Measurements from ENCODE around the gene STAB2. TPM values are rescaled to one million over a fixed set of nuclear protein-coding genes. Genes with fewer than 3 reads are reported as not detected.

Gene STAB2
- total RNA-seq, 1 experiment from 2014 or later = not detected

GRCh38 chr12:103731539-103731938 lies 144.5 kb downstream of the STAB2 start:
- no peaks in the 10 kb centered on the region for H4K20me1 ChIP-seq (ENCODE audit: insufficient read depth, low read depth, low read length)
- no peaks in the 10 kb centered on the region for H3K4me1 ChIP-seq (ENCODE audit: low read length)
- H3K27me3 ChIP-seq (ENCODE audit: low read length) = no peaks in the 10 kb centered on the region
- no peak overlapping the region for H3K9ac ChIP-seq (ENCODE audit: low read length)
- peaks cover 5% of the 10 kb centered on the region; the same call in 1 of the 2 replicates for H3K9me3 ChIP-seq (ENCODE audit: low read length)
- H3K27ac ChIP-seq (ENCODE audit: low read length) = no peak overlapping the region
- H3K9me2 ChIP-seq (replicated peaks; ENCODE audit: insufficient read depth, low read length) = no peaks in the 10 kb centered on the region
- no peak for DNase-seq
- H3K36me3 ChIP-seq (ENCODE audit: insufficient read depth, low read length) = no peaks in the 10 kb centered on the region
- no peak overlapping the region for H3K4me3 ChIP-seq (ENCODE audit: low read length)
- no peak overlapping the region for H2AFZ ChIP-seq (ENCODE audit: low read length)
- H3K4me2 ChIP-seq (ENCODE audit: low read depth, low read length, poor library complexity, severe bottlenecking) = no peak overlapping the region
- no peaks in the 10 kb centered on the region for H3K79me2 ChIP-seq (ENCODE audit: low read length)

GRCh38 chr12:103734863-103735262 lies 147.8 kb downstream of the STAB2 start:
- Histone ChIP-seq H3K9me3 (ENCODE audit: low read length) (peaks cover 5% of the 10 kb centered on the region; the same call in 1 of the 2 replicates), H3K79me2 (ENCODE audit: low read length) (no peaks in the 10 kb centered on the region), H3K4me2 (ENCODE audit: low read depth, low read length, poor library complexity, severe bottlenecking) (no peak overlapping the region), H3K27ac (ENCODE audit: low read length) (no peak overlapping the region), H4K20me1 (ENCODE audit: insufficient read depth, low read depth, low read length) (no peaks in the 10 kb centered on the region), H2AFZ (ENCODE audit: low read length) (no peak overlapping the region), H3K4me3 (ENCODE audit: low read length) (no peak overlapping the region), H3K9me2 (replicated peaks; ENCODE audit: insufficient read depth, low read length) (no peaks in the 10 kb centered on the region), H3K9ac (ENCODE audit: low read length) (no peak overlapping the region), H3K27me3 (ENCODE audit: low read length) (no peaks in the 10 kb centered on the region), H3K4me1 (ENCODE audit: low read length) (no peaks in the 10 kb centered on the region), H3K36me3 (ENCODE audit: insufficient read depth, low read length) (no peaks in the 10 kb centered on the region)
- no peak for DNase-seq

GRCh38 chr12:103735291-103735690 lies 148.2 kb downstream of the STAB2 start:
- Histone ChIP-seq H3K4me1 (ENCODE audit: low read length) (no peaks in the 10 kb centered on the region), H3K9me3 (ENCODE audit: low read length) (peaks cover 5% of the 10 kb centered on the region; the same call in 1 of the 2 replicates), H3K4me3 (ENCODE audit: low read length) (no peak overlapping the region), H2AFZ (ENCODE audit: low read length) (no peak overlapping the region), H3K27ac (ENCODE audit: low read length) (no peak overlapping the region), H3K36me3 (ENCODE audit: insufficient read depth, low read length) (no peaks in the 10 kb centered on the region), H3K9ac (ENCODE audit: low read length) (no peak overlapping the region), H4K20me1 (ENCODE audit: insufficient read depth, low read depth, low read length) (no peaks in the 10 kb centered on the region), H3K4me2 (ENCODE audit: low read depth, low read length, poor library complexity, severe bottlenecking) (no peak overlapping the region), H3K27me3 (ENCODE audit: low read length) (no peaks in the 10 kb centered on the region), H3K79me2 (ENCODE audit: low read length) (no peaks in the 10 kb centered on the region), H3K9me2 (replicated peaks; ENCODE audit: insufficient read depth, low read length) (no peaks in the 10 kb centered on the region)
- DNase-seq = no peak

DNA sequence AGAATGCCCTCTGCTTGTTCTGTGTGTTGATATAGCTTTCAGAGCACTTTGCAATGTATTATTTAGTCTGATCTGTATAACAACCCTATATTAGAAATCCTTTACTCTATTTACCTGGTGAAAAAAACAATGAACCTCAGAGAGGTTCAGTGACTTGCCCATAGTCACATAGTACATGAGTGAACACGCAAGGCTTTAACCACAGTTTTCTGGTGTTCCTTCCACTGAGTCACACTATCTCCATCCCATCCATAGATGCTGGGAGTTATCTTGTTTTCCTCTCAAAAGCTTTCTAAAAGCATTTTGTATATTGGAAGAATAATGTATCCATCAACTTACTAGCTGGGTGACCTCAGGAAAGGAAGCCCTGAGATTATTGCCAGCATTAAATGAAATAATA lies 149.5 kb downstream of the STAB2 start:
- Histone ChIP-seq H3K79me2 (ENCODE audit: low read length) (no peaks in the 10 kb centered on the region), H3K9me3 (ENCODE audit: low read length) (peaks cover 1% of the 10 kb centered on the region; the same call in 1 of the 2 replicates), H3K4me1 (ENCODE audit: low read length) (no peaks in the 10 kb centered on the region), H2AFZ (ENCODE audit: low read length) (no peak overlapping the region), H3K9ac (ENCODE audit: low read length) (no peak overlapping the region), H3K9me2 (replicated peaks; ENCODE audit: insufficient read depth, low read length) (no peaks in the 10 kb centered on the region), H4K20me1 (ENCODE audit: insufficient read depth, low read depth, low read length) (no peaks in the 10 kb centered on the region), H3K36me3 (ENCODE audit: insufficient read depth, low read length) (no peaks in the 10 kb centered on the region), H3K4me2 (ENCODE audit: low read depth, low read length, poor library complexity, severe bottlenecking) (no peak overlapping the region), H3K27me3 (ENCODE audit: low read length) (no peaks in the 10 kb centered on the region), H3K27ac (ENCODE audit: low read length) (no peak overlapping the region), H3K4me3 (ENCODE audit: low read length) (no peak overlapping the region)
- no peak for DNase-seq

- Histone ChIP-seq H3K36me3 (ENCODE audit: insufficient read depth, low read length) (no peaks in the 10 kb centered on the region), H3K4me2 (ENCODE audit: low read depth, low read length, poor library complexity, severe bottlenecking) (no peak overlapping the region), H3K9me3 (ENCODE audit: low read length) (no peaks in the 10 kb centered on the region), H3K27me3 (ENCODE audit: low read length) (no peaks in the 10 kb centered on the region), H3K9me2 (replicated peaks; ENCODE audit: insufficient read depth, low read length) (no peaks in the 10 kb centered on the region), H3K79me2 (ENCODE audit: low read length) (no peaks in the 10 kb centered on the region), H3K4me1 (ENCODE audit: low read length) (no peaks in the 10 kb centered on the region), H3K9ac (ENCODE audit: low read length) (no peak overlapping the region), H4K20me1 (ENCODE audit: insufficient read depth, low read depth, low read length) (no peaks in the 10 kb centered on the region), H3K27ac (ENCODE audit: low read length) (no peak overlapping the region), H3K4me3 (ENCODE audit: low read length) (no peak overlapping the region), H2AFZ (ENCODE audit: low read length) (no peak overlapping the region)
- DNase-seq = no peak
These were observed 150.8 kb downstream of the STAB2 start for GRCh38 chr12:103737881-103738280.

DNA sequence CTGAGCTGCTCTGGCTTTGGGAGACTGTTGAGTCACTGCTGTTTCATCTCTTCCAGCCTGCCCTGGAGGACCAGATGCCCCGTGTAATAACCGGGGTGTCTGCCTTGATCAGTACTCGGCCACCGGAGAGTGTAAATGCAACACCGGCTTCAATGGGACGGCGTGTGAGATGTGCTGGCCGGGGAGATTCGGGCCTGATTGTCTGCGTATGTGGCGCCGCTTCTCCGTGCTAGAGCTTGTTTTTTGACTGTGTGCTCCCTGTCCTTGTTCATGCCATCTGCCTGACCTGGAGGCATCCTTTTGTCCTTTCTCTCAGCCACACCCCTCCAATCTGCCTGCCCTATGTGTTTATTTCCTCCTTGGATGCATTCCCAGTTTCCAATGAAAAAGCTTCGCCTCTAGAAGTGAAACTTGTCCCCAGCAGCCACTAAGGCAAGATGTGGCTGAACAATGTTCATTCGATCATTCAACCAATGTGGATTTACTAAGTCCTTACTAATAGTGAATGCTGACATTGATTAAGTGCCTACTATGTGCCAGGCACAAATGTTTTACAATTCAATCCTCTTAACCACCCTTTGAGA lies 155.4 kb downstream of the STAB2 start:
- Histone ChIP-seq H3K9ac (ENCODE audit: low read length) (no peak overlapping the region), H3K36me3 (ENCODE audit: insufficient read depth, low read length) (no peaks in the 10 kb centered on the region), H3K27me3 (ENCODE audit: low read length) (no peaks in the 10 kb centered on the region), H4K20me1 (ENCODE audit: insufficient read depth, low read depth, low read length) (no peaks in the 10 kb centered on the region), H3K4me3 (ENCODE audit: low read length) (no peak overlapping the region), H3K79me2 (ENCODE audit: low read length) (no peaks in the 10 kb centered on the region), H3K4me1 (ENCODE audit: low read length) (no peaks in the 10 kb centered on the region), H3K9me3 (ENCODE audit: low read length) (no peaks in the 10 kb centered on the region), H3K9me2 (replicated peaks; ENCODE audit: insufficient read depth, low read length) (no peaks in the 10 kb centered on the region), H2AFZ (ENCODE audit: low read length) (no peak overlapping the region), H3K27ac (ENCODE audit: low read length) (no peak overlapping the region), H3K4me2 (ENCODE audit: low read depth, low read length, poor library complexity, severe bottlenecking) (no peak overlapping the region)
- no peak for DNase-seq

DNA sequence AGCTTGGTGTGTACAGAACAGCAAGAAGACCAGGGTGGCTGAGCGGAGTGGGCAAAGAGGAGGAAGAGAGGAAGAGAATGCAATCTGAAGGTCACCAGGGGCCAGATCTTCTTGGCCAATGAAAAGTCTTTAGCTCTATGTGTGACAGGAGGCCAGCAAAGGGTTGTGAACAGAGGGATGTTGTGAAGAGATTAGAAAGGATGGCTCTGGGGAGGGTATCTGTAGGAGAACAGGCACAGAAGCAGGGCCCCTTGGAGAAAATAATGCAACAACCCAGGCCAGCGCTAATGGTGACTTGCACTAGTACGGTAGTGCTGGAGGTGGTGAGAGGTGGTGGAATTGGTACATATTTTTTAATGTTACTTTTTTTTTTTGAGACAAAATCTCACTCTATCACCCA lies 156.7 kb downstream of the STAB2 start:
- Histone ChIP-seq H3K4me3 (ENCODE audit: low read length) (no peak overlapping the region), H3K27ac (ENCODE audit: low read length) (no peak overlapping the region)

DNA sequence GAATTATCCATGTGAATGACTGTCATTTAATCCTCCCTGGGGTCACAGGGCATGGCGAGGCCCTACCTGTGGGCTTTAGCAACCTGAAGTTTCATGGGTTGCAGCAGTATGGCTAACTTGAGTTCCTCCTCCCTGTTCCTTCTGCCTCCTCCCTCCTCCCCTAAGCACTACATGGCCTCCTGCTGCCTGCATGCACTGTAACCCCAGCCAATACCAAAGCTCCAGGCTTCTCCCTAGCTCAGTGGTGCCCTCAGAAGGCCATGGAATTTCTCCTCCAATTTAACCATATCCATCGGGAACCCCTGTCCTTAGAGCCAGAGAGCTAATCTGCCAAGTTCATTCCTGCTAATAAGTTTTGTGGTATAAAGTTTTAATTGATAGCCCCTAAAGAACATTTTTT lies 158.9 kb downstream of the STAB2 start:
- H3K27me3 ChIP-seq (ENCODE audit: low read length) = no peaks in the 10 kb centered on the region
- H3K9ac ChIP-seq (ENCODE audit: low read length) = no peak overlapping the region
- H3K36me3 ChIP-seq (ENCODE audit: insufficient read depth, low read length) = no peaks in the 10 kb centered on the region
- no peak overlapping the region for H3K4me2 ChIP-seq (ENCODE audit: low read depth, low read length, poor library complexity, severe bottlenecking)
- no peak overlapping the region for H3K4me3 ChIP-seq (ENCODE audit: low read length)
- H4K20me1 ChIP-seq (ENCODE audit: insufficient read depth, low read depth, low read length) = no peaks in the 10 kb centered on the region
- no peaks in the 10 kb centered on the region for H3K4me1 ChIP-seq (ENCODE audit: low read length)
- no peaks in the 10 kb centered on the region for H3K9me2 ChIP-seq (replicated peaks; ENCODE audit: insufficient read depth, low read length)
- no peak overlapping the region for H3K27ac ChIP-seq (ENCODE audit: low read length)
- H2AFZ ChIP-seq (ENCODE audit: low read length) = no peak overlapping the region
- no peaks in the 10 kb centered on the region for H3K79me2 ChIP-seq (ENCODE audit: low read length)
- DNase-seq = no peak
- no peaks in the 10 kb centered on the region for H3K9me3 ChIP-seq (ENCODE audit: low read length)

More for the DNA sequence above, 156.7 kb downstream of the STAB2 start:
- Histone ChIP-seq H3K36me3 (ENCODE audit: insufficient read depth, low read length) (no peaks in the 10 kb centered on the region), H3K27me3 (ENCODE audit: low read length) (no peaks in the 10 kb centered on the region), H2AFZ (ENCODE audit: low read length) (no peak overlapping the region), H4K20me1 (ENCODE audit: insufficient read depth, low read depth, low read length) (no peaks in the 10 kb centered on the region), H3K9me2 (replicated peaks; ENCODE audit: insufficient read depth, low read length) (no peaks in the 10 kb centered on the region), H3K9ac (ENCODE audit: low read length) (no peak overlapping the region), H3K79me2 (ENCODE audit: low read length) (no peaks in the 10 kb centered on the region), H3K9me3 (ENCODE audit: low read length) (no peaks in the 10 kb centered on the region), H3K4me1 (ENCODE audit: low read length) (no peaks in the 10 kb centered on the region), H3K4me2 (ENCODE audit: low read depth, low read length, poor library complexity, severe bottlenecking) (no peak overlapping the region)
- DNase-seq = no peak

All from Karpas-422 (cell line).